ENCODE measurements around the gene GATAD2A. TPM values are rescaled to one million over a fixed set of nuclear protein-coding genes. Genes with fewer than 3 reads are reported as not detected.

The GATAD2A gene
- total and polyA plus RNA-seq, 8 donors: 9.3 to 119 (median 20.2) TPM

- no peak for TF ChIP-seq POLR2A (IDR thresholded peaks at IDR 0.05)
- TF ChIP-seq, protein P1, sequence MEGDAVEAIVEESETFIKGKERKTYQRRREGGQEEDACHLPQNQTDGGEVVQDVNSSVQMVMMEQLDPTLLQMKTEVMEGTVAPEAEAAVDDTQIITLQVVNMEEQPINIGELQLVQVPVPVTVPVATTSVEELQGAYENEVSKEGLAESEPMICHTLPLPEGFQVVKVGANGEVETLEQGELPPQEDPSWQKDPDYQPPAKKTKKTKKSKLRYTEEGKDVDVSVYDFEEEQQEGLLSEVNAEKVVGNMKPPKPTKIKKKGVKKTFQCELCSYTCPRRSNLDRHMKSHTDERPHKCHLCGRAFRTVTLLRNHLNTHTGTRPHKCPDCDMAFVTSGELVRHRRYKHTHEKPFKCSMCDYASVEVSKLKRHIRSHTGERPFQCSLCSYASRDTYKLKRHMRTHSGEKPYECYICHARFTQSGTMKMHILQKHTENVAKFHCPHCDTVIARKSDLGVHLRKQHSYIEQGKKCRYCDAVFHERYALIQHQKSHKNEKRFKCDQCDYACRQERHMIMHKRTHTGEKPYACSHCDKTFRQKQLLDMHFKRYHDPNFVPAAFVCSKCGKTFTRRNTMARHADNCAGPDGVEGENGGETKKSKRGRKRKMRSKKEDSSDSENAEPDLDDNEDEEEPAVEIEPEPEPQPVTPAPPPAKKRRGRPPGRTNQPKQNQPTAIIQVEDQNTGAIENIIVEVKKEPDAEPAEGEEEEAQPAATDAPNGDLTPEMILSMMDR (IDR thresholded peaks at IDR 0.05): no peak
- TF ChIP-seq EP300 (IDR thresholded peaks at IDR 0.05): no peak
- no peak for TF ChIP-seq POLR2AphosphoS5 (IDR thresholded peaks at IDR 0.05)
- 78 to 87% (median 85%) methylated on average over 10 of the region's 10 CpGs for WGBS, 5 donors
- H3K4me1 ChIP-seq: peaks cover 23 to 69% (median 47%) of the 10 kb centered on the region in 4 donors
- H3K36me3 ChIP-seq: peaks cover 0 to 30% (median 24%) of the 10 kb centered on the region in 4 donors
- peak overlapping the region in 3 of 4 donors; percentile 66 to 88 (median 87) for H3K4me3 ChIP-seq
- intact Hi-C loops (cut with DNase I; ENCODE audit: low total_unique reads): no loop called here
- no peak overlapping the region for H3K27ac ChIP-seq
- no peak for DNase-seq
- H3K27me3 ChIP-seq: no peaks in the 10 kb centered on the region
- no peaks in the 10 kb centered on the region for H3K9me3 ChIP-seq
These were observed 111.8 kb downstream of the GATAD2A start for GRCh38 chr19:19517235-19517619.

DNA sequence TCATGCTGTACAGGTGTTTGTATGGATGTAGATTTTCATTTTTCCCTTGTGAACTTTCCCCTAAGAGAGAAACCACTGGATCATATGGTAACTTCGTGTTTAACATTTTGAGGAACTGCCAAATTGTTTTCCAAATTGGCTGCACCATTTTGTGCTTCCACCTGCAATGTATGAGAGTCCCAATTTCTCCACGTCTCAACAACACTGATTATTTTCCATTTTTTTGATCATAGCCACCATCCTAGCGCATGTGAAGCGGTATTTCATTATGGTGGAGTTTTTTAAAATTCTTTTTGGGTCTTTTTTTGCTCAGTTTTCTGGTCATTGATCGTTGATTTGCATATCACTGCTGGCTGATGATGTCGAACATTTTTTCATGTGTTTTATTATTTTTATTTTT is 115.5 kb downstream of the GATAD2A start:
- TF ChIP-seq POLR2A (IDR thresholded peaks at IDR 0.05) (no peak), EP300 (IDR thresholded peaks at IDR 0.05) (no peak), POLR2AphosphoS5 (IDR thresholded peaks at IDR 0.05) (no peak)
- TF ChIP-seq, protein P1 (IDR thresholded peaks at IDR 0.05): no peak
- intact Hi-C loops (cut with DNase I; ENCODE audit: low total_unique reads): no loop called here
- Histone ChIP-seq H3K36me3 (peaks cover 4 to 62% (median 49%) of the 10 kb centered on the region in 4 donors), H3K9me3 (no peaks in the 10 kb centered on the region), H3K4me1 (peaks cover 17 to 54% (median 34%) of the 10 kb centered on the region in 4 donors), H3K27me3 (no peaks in the 10 kb centered on the region), H3K4me3 (no peak overlapping the region), H3K27ac (no peak overlapping the region)
- DNase-seq: no peak
- WGBS, 5 donors: 77 to 83% (median 81%) methylated on average over 6 of the region's 6 CpGs

- Histone ChIP-seq H3K9me3 (no peaks in the 10 kb centered on the region), H3K4me3 (no peak overlapping the region), H3K4me1 (peaks cover under 1 to 45% (median 19%) of the 10 kb centered on the region in 4 donors), H3K36me3 (peaks cover 19 to 78% (median 70%) of the 10 kb centered on the region in 4 donors), H3K27me3 (no peaks in the 10 kb centered on the region), H3K27ac (no peak overlapping the region)
- no peak for TF ChIP-seq POLR2AphosphoS5 (IDR thresholded peaks at IDR 0.05)
- no peak for TF ChIP-seq EP300 (IDR thresholded peaks at IDR 0.05)
- no peak for TF ChIP-seq POLR2A (IDR thresholded peaks at IDR 0.05)
- TF ChIP-seq, protein P1 (IDR thresholded peaks at IDR 0.05): no peak
- no peak for DNase-seq
- intact Hi-C loops (cut with DNase I; ENCODE audit: low total_unique reads): no loop called here
- 87 to 92% (median 92%) methylated on average over 3 of the region's 3 CpGs for WGBS, 5 donors
These were observed 117.7 kb downstream of the GATAD2A start for GRCh38 chr19:19523177-19523576.

DNA sequence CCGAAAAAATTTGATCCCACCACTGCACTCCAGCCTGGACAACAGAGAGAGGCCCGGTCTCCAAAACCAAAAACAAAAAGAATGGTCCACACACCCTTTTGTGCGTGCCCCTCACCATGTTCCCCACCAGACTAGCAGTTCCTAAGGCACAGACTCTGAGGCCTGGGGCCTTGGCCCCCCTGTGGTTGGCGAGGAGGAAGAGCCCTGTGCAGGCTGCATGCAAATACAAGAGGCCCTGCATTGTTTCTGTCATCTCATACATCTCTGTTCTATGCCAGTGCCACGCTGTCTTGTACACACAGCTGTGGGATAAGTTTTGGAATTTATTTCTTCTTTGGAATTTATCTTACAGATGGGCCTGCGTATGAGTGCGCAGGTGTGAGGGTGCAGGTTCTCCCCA is 118.6 kb downstream of the GATAD2A start:
- TF ChIP-seq, protein P1 (IDR thresholded peaks at IDR 0.05): no peak
- TF ChIP-seq POLR2AphosphoS5 (IDR thresholded peaks at IDR 0.05) (no peak), EP300 (IDR thresholded peaks at IDR 0.05) (no peak), POLR2A (IDR thresholded peaks at IDR 0.05) (no peak)
- Histone ChIP-seq H3K36me3 (peaks cover 19 to 82% (median 78%) of the 10 kb centered on the region in 4 donors), H3K27me3 (no peaks in the 10 kb centered on the region), H3K9me3 (no peaks in the 10 kb centered on the region), H3K4me1 (peaks cover 0 to 45% (median 17%) of the 10 kb centered on the region in 4 donors), H3K27ac (no peak overlapping the region), H3K4me3 (no peak overlapping the region)
- DNase-seq: no peak
- WGBS, 5 donors: 79 to 90% (median 87%) methylated on average over 7 of the region's 7 CpGs
- intact Hi-C loops (cut with DNase I; ENCODE audit: low total_unique reads): no loop called here

Data from stomach (tissue), 9 donors.